IPS DF 6.9 (cell line): Measurements from ENCODE around the gene KLC3.

ENCODE experiments used
- DNase-seq: peaks from one replicate; pipeline ENCODE4 v3.0.0-alpha.2; 2013; ENCODE audit warnings: low read depth, low spot score
- H3K27ac ChIP-seq: one replicate; pipeline ENCODE4 v1.5.1; 2013; ENCODE audit warnings: low read length, control low read depth
- H3K27me3 ChIP-seq: 2 replicates; pipeline ENCODE4 v1.6.1; 2013; ENCODE audit warnings: mild to moderate bottlenecking, low read length; ENCODE audit not compliant: control insufficient read depth, insufficient read depth
- H3K36me3 ChIP-seq: 2 replicates; pipeline ENCODE4 v1.6.1; 2013; ENCODE audit warnings: low read length; ENCODE audit not compliant: control insufficient read depth, insufficient read depth
- H3K4me1 ChIP-seq: 2 replicates; pipeline ENCODE4 v1.6.1; 2013; ENCODE audit warnings: low read length; ENCODE audit not compliant: control insufficient read depth, insufficient read depth
- H3K4me3 ChIP-seq: 2 replicates; pipeline ENCODE4 v1.5.1; 2013; ENCODE audit warnings: mild to moderate bottlenecking, low read length
- H3K9me3 ChIP-seq: 2 replicates; pipeline ENCODE4 v1.6.1; 2013; ENCODE audit warnings: low read length, inconsistent platforms; ENCODE audit not compliant: control insufficient read depth, insufficient read depth
- WGBS: extraction: QIAGEN DNeasy Blood & Tissue Kit; methylation state at CpG from one replicate; pipeline ENCODE4 v1.1.7; 2013; ENCODE audit warnings: mixed read lengths, missing lambda C conversion rate; ENCODE audit not compliant: insufficient read length, insufficient coverage; 5-methylcytosine and 5-hydroxymethylcytosine counted together

The KLC3 gene

GRCh38 chr19:45368127-45368526 is 27.6 kb downstream of the KLC3 start:
- Histone ChIP-seq H3K36me3 (peaks cover 17% of the 10 kb centered on the region), H3K9me3 (no peaks in the 10 kb centered on the region; the same call in 1 of the 2 replicates), H3K4me3 (no peak overlapping the region), H3K4me1 (peaks cover 4% of the 10 kb centered on the region), H3K27me3 (no peaks in the 10 kb centered on the region), H3K27ac (no peak overlapping the region)
- DNase-seq: no peak
- WGBS: no CpG with 5 or more reads among the region's 4 CpGs

GRCh38 chr19:45368737-45369340 is 28.3 kb downstream of the KLC3 start:
- no CpG with 5 or more reads among the region's 11 CpGs for WGBS
- peaks cover 4% of the 10 kb centered on the region for H3K4me1 ChIP-seq
- no peaks in the 10 kb centered on the region for H3K27me3 ChIP-seq
- no peak for DNase-seq
- peaks cover 10% of the 10 kb centered on the region for H3K36me3 ChIP-seq
- H3K9me3 ChIP-seq: no peaks in the 10 kb centered on the region; the same call in 1 of the 2 replicates
- H3K4me3 ChIP-seq: no peak overlapping the region
- H3K27ac ChIP-seq: no peak overlapping the region

GRCh38 chr19:45370410-45371204 is 30.1 kb downstream of the KLC3 start, which contains the start of gene ERCC2:
Gene ERCC2 (minus strand): TSS chr19:45370573. CDS start chr19:45370540, 33 bp downstream.
- Histone ChIP-seq H3K27me3 (no peaks in the 10 kb centered on the region), H3K27ac (no peak within 1 kb of the TSS), H3K4me1 (peaks cover 4% of the 10 kb centered on the region), H3K4me3 (peak within 1 kb of the TSS; percentile 94), H3K36me3 (no peaks in the 10 kb centered on the region; the same call in 1 of the 2 replicates), H3K9me3 (no peaks in the 10 kb centered on the region; the same call in 1 of the 2 replicates)
- WGBS: no CpG with 5 or more reads among the region's 55 CpGs
- DNase-seq: peak; percentile 98

GRCh38 chr19:45376045-45376724 is 35.6 kb downstream of the KLC3 start:
- H3K4me3 ChIP-seq: no peak overlapping the region
- no peaks in the 10 kb centered on the region for H3K27me3 ChIP-seq
- whole genome bisulfite sequencing: no CpG with 5 or more reads among the region's 13 CpGs
- peak; percentile 79 for DNase-seq
- no peaks in the 10 kb centered on the region for H3K9me3 ChIP-seq
- no peaks in the 10 kb centered on the region for H3K4me1 ChIP-seq
- H3K36me3 ChIP-seq: no peaks in the 10 kb centered on the region
- H3K27ac ChIP-seq: no peak overlapping the region

DNA sequence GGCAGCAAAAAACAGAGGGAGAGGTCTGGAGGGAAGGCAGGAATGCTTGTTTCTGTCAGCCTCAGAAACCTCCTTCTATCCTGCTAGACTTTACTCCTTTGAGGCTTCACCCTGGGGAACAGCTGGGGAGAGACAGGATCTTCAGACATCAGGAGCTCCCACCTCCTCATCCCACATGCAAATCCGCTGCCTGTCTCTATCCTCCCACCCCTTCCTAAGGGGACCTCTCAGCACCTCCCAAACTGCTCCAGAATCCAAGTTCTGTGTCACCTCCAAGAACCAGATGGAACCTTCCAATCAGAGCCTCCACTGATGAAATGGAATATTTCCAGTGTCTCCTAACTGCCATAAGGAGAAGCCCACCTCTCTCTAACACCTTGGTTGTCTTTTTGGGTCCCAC is 39.6 kb downstream of the KLC3 start:
- H3K27ac ChIP-seq: no peak overlapping the region
- no peak for DNase-seq
- peaks cover 3% of the 10 kb centered on the region; the same call in 1 of the 2 replicates for H3K4me1 ChIP-seq
- WGBS: no CpG with 5 or more reads among the region's 1 CpG
- H3K9me3 ChIP-seq: no peaks in the 10 kb centered on the region
- peaks cover 4% of the 10 kb centered on the region; the same call in 1 of the 2 replicates for H3K27me3 ChIP-seq
- no peak overlapping the region for H3K4me3 ChIP-seq
- H3K36me3 ChIP-seq: no peaks in the 10 kb centered on the region

DNA sequence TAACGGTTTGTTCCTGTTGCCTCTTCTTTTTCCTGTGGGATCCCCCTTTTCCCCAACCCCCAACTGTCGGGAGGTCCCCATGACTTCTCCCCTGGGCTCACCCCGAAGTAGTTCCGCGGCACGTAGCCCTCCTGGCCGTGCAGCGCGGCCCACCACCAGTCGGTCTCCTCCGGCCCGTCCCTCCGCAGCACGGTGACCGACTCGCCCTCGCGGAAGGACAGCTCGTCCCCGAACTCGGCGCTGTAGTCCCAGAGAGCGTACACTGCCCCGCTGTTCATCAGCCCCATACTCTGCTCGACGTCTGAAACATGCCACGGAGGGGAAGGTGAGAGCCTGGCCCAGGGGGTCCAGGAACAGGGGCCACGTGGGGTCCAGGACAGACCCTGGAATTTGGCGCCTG is 41.9 kb downstream of the KLC3 start:
- no peaks in the 10 kb centered on the region for H3K9me3 ChIP-seq
- H3K27me3 ChIP-seq: peaks cover 9% of the 10 kb centered on the region; the same call in 1 of the 2 replicates
- H3K4me3 ChIP-seq: no peak overlapping the region
- peaks cover 6% of the 10 kb centered on the region for H3K4me1 ChIP-seq
- no peak overlapping the region for H3K27ac ChIP-seq
- no peaks in the 10 kb centered on the region for H3K36me3 ChIP-seq
- no peak for DNase-seq
- WGBS: no CpG with 5 or more reads among the region's 29 CpGs

- DNase-seq: no peak
These were observed 45.1 kb downstream of the KLC3 start for GRCh38 chr19:45385392-45386221.

GRCh38 chr19:45391346-45391745 is 50.8 kb downstream of the KLC3 start:
- DNase-seq: no peak
- no CpG with 5 or more reads among the region's 3 CpGs for WGBS

More at GRCh38 chr19:45385392-45386221, 45.1 kb downstream of the KLC3 start:
- H3K27ac ChIP-seq: no peak overlapping the region
- peak overlapping the region; percentile 17; the same call in 1 of the 2 replicates for H3K4me3 ChIP-seq
- WGBS: no CpG with 5 or more reads among the region's 75 CpGs
- peaks cover 9% of the 10 kb centered on the region; the same call in 1 of the 2 replicates for H3K27me3 ChIP-seq
- no peaks in the 10 kb centered on the region for H3K36me3 ChIP-seq
- H3K4me1 ChIP-seq: peaks cover 6% of the 10 kb centered on the region
- H3K9me3 ChIP-seq: no peaks in the 10 kb centered on the region

GRCh38 chr19:45391871-45392665 is 51.5 kb downstream of the KLC3 start:
- Histone ChIP-seq H3K9me3 (no peaks in the 10 kb centered on the region), H3K27ac (no peak overlapping the region), H3K27me3 (peaks cover 2% of the 10 kb centered on the region; the same call in 1 of the 2 replicates), H3K36me3 (no peaks in the 10 kb centered on the region), H3K4me3 (no peak overlapping the region), H3K4me1 (peaks cover 4% of the 10 kb centered on the region; the same call in 1 of the 2 replicates)
- WGBS: no CpG with 5 or more reads among the region's 21 CpGs
- no peak for DNase-seq

More at GRCh38 chr19:45391346-45391745, 50.8 kb downstream of the KLC3 start:
- H3K27me3 ChIP-seq: no peaks in the 10 kb centered on the region; the same call in 1 of the 2 replicates
- no peaks in the 10 kb centered on the region for H3K36me3 ChIP-seq
- H3K27ac ChIP-seq: no peak overlapping the region
- no peaks in the 10 kb centered on the region for H3K9me3 ChIP-seq
- peaks cover 4% of the 10 kb centered on the region; the same call in 1 of the 2 replicates for H3K4me1 ChIP-seq
- H3K4me3 ChIP-seq: no peak overlapping the region
